ENCODE data around the gene C10orf120. TPM values are rescaled to one million over a fixed set of nuclear protein-coding genes. Genes with fewer than 3 reads are reported as not detected.

Gene C10orf120
- total and polyA plus RNA-seq, 7 experiments from 2014 or later: not detected

DNA sequence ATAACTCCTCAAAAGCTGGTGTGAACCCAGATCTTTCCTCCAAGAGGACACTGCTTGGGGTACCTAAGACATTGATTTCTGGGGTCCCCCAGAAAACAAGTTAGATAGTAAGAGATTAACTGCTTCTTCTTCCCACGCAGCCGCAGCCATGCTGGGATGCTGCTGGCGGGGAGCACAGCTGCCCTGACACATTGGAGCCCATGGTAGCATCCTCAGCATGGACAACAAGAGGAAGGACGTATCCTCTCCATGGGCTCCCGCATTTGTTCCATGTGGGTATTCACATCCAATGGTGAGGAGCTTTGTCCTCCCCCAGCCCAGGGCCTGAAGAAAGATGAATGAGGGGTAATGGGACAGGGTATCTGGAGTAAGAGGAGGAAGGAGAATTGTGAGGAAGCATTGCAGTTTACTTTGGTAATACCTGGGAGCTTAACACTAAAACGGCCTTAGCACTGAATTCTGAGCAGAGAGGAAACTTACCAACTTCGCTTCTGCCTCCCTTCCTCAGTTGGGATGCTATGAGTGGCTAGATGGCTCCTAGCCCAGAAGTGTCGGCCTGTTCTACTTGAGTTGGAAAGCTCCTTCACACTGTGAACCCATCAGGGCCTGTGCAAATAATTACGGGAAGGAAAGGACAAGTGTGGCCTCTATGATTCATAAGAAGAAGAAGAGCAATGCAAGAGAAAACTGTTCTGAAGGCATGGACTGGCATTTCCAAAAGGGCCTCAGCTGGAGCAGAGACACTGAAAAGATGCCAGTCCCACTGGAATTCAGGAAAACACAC is 43.9 kb downstream of the C10orf120 start:
- CTCF ChIA-PET: no interaction called here
- H3K36me3 Mint-ChIP-seq: no peaks in the 10 kb centered on the region
- H3K27ac Mint-ChIP-seq: no peak overlapping the region
- H3K9me3 ChIP-seq (ENCODE audit: control insufficient read depth in 2 of 3, low read length in 3 of 3): no peaks in the 10 kb centered on the region
- H3K4me3 ChIP-seq (ENCODE audit: low read length): no peak overlapping the region
- H3K4me1 ChIP-seq (ENCODE audit: control insufficient read depth in 2 of 2, insufficient read depth in 2 of 2, low read length in 2 of 2): no peaks in the 10 kb centered on the region
- POLR2A ChIA-PET: no interaction called here
- H3K9me3 Mint-ChIP-seq: peaks cover 0 to 4% (median 0%) of the 10 kb centered on the region in 11 donors
- DNase-seq (no peak), ATAC-seq (no peak)
- no peaks in the 10 kb centered on the region for H3K27me3 ChIP-seq (ENCODE audit: control insufficient read depth in 2 of 2, insufficient read depth in 2 of 2, low read length in 2 of 2)
- no peak overlapping the region for H3K27ac ChIP-seq (ENCODE audit: low read depth, low read length)
- H3K27me3 Mint-ChIP-seq: peaks cover 16 to 54% (median 24%) of the 10 kb centered on the region in 5 donors
- no peaks in the 10 kb centered on the region for H3K4me1 Mint-ChIP-seq
- no peaks in the 10 kb centered on the region for H3K36me3 ChIP-seq (ENCODE audit: control insufficient read depth in 2 of 3, insufficient read depth in 3 of 3, low read length in 3 of 3)
- no peak overlapping the region for H3K4me3 Mint-ChIP-seq
- intact Hi-C loops (cut with micrococcal nuclease): no loop called here

DNA sequence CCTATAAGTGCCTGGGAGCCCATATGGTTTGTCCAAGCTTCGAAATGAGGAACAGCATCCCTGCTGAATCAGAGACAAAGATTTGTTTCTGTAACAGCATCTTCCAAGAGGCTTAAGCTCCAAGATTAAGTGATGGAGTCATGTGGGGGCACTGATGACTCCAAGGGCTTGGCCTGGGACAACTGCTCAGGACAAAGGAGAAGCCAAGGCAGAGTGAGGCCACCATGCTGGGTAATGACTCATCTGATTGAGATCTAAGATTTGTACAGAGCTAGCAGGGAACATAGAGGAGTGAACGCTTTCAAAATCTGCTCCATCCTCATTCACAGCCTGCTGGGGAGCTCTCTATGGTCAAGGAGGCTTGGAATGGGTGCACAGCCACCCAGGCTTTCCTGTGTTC is 49.3 kb downstream of the C10orf120 start:
- Histone ChIP-seq H3K27ac (ENCODE audit: low read depth, low read length) (no peak overlapping the region), H3K4me3 (ENCODE audit: low read length) (no peak overlapping the region), H3K4me1 (ENCODE audit: control insufficient read depth in 2 of 2, insufficient read depth in 2 of 2, low read length in 2 of 2) (no peaks in the 10 kb centered on the region), H3K27me3 (ENCODE audit: control insufficient read depth in 2 of 2, insufficient read depth in 2 of 2, low read length in 2 of 2) (no peaks in the 10 kb centered on the region), H3K9me3 (ENCODE audit: control insufficient read depth in 2 of 3, low read length in 3 of 3) (no peaks in the 10 kb centered on the region), H3K36me3 (ENCODE audit: control insufficient read depth in 2 of 3, insufficient read depth in 3 of 3, low read length in 3 of 3) (no peaks in the 10 kb centered on the region)
- Mint-ChIP-seq H3K36me3 (no peaks in the 10 kb centered on the region), H3K9me3 (peaks cover 0 to 4% (median 0%) of the 10 kb centered on the region in 11 donors), H3K4me3 (no peak overlapping the region), H3K27me3 (peaks cover 19 to 61% (median 28%) of the 10 kb centered on the region in 5 donors), H3K27ac (no peak overlapping the region), H3K4me1 (no peaks in the 10 kb centered on the region)
- CTCF ChIA-PET: no interaction called here
- DNase-seq: no peak
- intact Hi-C loops (cut with micrococcal nuclease): no loop called here
- ATAC-seq: no peak
- POLR2A ChIA-PET: no interaction called here

DNA sequence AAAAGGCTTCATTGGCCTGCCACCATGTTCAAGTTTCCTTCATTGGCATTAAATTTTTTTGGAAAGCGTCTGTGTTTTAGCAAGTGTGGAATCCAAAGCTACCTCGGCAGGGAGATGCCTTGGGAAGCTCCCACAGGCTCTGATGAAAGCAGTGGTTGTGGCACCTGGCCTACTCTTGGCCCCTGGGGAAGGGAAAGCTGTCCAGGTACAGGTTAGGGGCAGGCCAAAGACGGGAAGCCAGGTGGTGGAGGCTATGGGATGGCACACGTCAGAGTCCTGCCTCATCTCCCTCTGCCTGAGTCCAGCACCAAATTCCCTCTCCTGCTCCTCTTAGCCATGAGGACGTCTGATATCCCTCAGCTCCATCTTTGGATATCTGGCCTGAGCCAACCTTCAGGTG is 49.7 kb downstream of the C10orf120 start:
- no peaks in the 10 kb centered on the region for H3K27me3 ChIP-seq (ENCODE audit: control insufficient read depth in 2 of 2, insufficient read depth in 2 of 2, low read length in 2 of 2)
- DNase-seq (no peak), ATAC-seq (no peak)
- H3K27me3 Mint-ChIP-seq: peaks cover 16 to 57% (median 24%) of the 10 kb centered on the region in 5 donors
- CTCF ChIA-PET: no interaction called here
- no peaks in the 10 kb centered on the region for H3K4me1 ChIP-seq (ENCODE audit: control insufficient read depth in 2 of 2, insufficient read depth in 2 of 2, low read length in 2 of 2)
- intact Hi-C loops (cut with micrococcal nuclease): loop anchor here in 1 of 2 donors (5.0 kb wide), 1 partner anchor 482 kb away; no protein-coding TSS in a partner anchor
- H3K36me3 ChIP-seq (ENCODE audit: control insufficient read depth in 2 of 3, insufficient read depth in 3 of 3, low read length in 3 of 3): no peaks in the 10 kb centered on the region
- H3K36me3 Mint-ChIP-seq: no peaks in the 10 kb centered on the region
- peaks cover 0 to 4% (median 0%) of the 10 kb centered on the region in 11 donors for H3K9me3 Mint-ChIP-seq
- H3K27ac ChIP-seq (ENCODE audit: low read depth, low read length): no peak overlapping the region
- no peak overlapping the region for H3K27ac Mint-ChIP-seq
- POLR2A ChIA-PET: no interaction called here
- H3K9me3 ChIP-seq (ENCODE audit: control insufficient read depth in 2 of 3, low read length in 3 of 3): no peaks in the 10 kb centered on the region
- no peaks in the 10 kb centered on the region for H3K4me1 Mint-ChIP-seq
- no peak overlapping the region for H3K4me3 ChIP-seq (ENCODE audit: low read length)
- H3K4me3 Mint-ChIP-seq: no peak overlapping the region

DNA sequence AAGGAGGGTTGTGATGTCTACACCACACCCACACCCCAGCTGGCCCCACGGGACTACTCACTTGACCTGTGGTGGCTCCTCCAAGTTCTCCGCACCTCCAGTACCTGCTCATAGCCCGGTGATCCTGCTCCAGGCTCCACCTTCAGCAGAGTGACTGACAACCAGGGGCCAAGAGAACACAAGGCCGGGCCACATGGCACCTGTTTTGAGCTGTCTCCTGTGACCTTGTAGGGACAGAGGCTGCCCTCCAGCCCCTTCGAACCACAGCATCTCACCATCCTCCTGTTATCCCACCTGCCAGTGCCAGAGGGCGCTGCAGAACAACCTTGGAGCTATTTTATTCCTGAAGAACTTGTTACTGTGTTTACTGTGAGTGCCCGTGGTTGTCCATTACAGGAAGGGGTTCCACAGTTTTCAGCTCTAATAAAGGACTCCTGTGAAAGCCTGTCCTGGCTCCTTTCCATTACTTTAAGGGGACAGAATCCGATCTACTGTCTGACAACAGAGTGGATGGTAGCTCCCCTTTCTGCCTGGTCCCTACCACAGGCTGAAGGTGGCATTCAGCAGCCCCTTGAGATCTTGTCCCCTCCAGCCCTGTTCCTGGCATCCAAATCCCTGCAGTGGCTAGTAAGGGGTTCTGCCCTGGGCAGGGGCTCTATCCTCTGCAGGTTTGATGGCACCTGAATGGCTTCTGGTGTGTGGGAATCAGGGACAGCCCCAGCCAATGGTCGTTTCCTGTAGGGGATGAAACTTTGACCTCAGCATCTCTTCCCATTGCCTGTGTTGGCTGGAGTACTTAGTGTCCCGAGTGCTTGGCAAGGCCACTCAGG is 50.8 kb downstream of the C10orf120 start:
- Mint-ChIP-seq H3K9me3 (peaks cover 0 to 4% (median 0%) of the 10 kb centered on the region in 11 donors), H3K4me1 (no peaks in the 10 kb centered on the region), H3K27me3 (peaks cover 14 to 49% (median 16%) of the 10 kb centered on the region in 5 donors), H3K4me3 (no peak overlapping the region), H3K36me3 (no peaks in the 10 kb centered on the region), H3K27ac (no peak overlapping the region)
- DNase-seq: peak in 1 of 9 donors; percentile 9
- intact Hi-C loops (cut with micrococcal nuclease): loop anchor here in 1 of 2 donors (1.0 to 5.0 kb wide), 3 partner anchors 54 to 910 kb away; no protein-coding TSS in a partner anchor
- Histone ChIP-seq H3K9me3 (ENCODE audit: control insufficient read depth in 2 of 3, low read length in 3 of 3) (no peaks in the 10 kb centered on the region), H3K27me3 (ENCODE audit: control insufficient read depth in 2 of 2, insufficient read depth in 2 of 2, low read length in 2 of 2) (no peaks in the 10 kb centered on the region), H3K36me3 (ENCODE audit: control insufficient read depth in 2 of 3, insufficient read depth in 3 of 3, low read length in 3 of 3) (no peaks in the 10 kb centered on the region), H3K4me3 (ENCODE audit: low read length) (no peak overlapping the region), H3K4me1 (ENCODE audit: control insufficient read depth in 2 of 2, insufficient read depth in 2 of 2, low read length in 2 of 2) (no peaks in the 10 kb centered on the region), H3K27ac (ENCODE audit: low read depth, low read length) (no peak overlapping the region)
- POLR2A ChIA-PET: no interaction called here
- ATAC-seq: peak; percentile 32
- CTCF ChIA-PET: no interaction called here

Other genes starting within 250 kb of the C10orf120 start
- gene ARMS2, start 245.2 kb downstream of the C10orf120 start, total RNA-seq: not detected
- gene ARMS2, start 245.2 kb downstream of the C10orf120 start, polyA plus RNA-seq: not detected
- under 1 TPM in 4 of 5 experiments, not detected in 1; 0.22 to 0.64 (median 0.40) TPM for gene HTRA1, start 238.3 kb downstream of the C10orf120 start, total RNA-seq
- gene HTRA1, start 238.3 kb downstream of the C10orf120 start, polyA plus RNA-seq: not detected
- not detected for gene DMBT1, start 139.1 kb downstream of the C10orf120 start, total RNA-seq
- gene DMBT1, start 139.1 kb downstream of the C10orf120 start, polyA plus RNA-seq: not detected
- 1 to 10 TPM in 3 of 5 experiments, under 1 TPM in 2; 0.34 to 5.2 (median 2.9) TPM for gene CUZD1, start 146.0 kb upstream of the C10orf120 start, total RNA-seq
- 1 to 10 TPM; 1.5 to 3.8 TPM for gene CUZD1, start 146.0 kb upstream of the C10orf120 start, polyA plus RNA-seq
- 10 to 100 TPM in 4 of 5 experiments, 1 to 10 TPM in 1; 9.9 to 13.5 (median 11.4) TPM for gene FAM24B, start 179.7 kb upstream of the C10orf120 start, total RNA-seq
- gene FAM24B, start 179.7 kb upstream of the C10orf120 start, polyA plus RNA-seq: 1 to 10 TPM; 5.0 to 9.6 TPM
- not detected for gene FAM24A, start 210.8 kb upstream of the C10orf120 start, total RNA-seq
- gene FAM24A, start 210.8 kb upstream of the C10orf120 start, polyA plus RNA-seq: not detected

Measured in naive thymus-derived CD4-positive, alpha-beta T cell (primary cell).